Stimulated activated CD4-positive, alpha-beta T cell treated with anti-CD3 and anti-CD28 coated beads, Interleukin-15, amount 100 ng/mL, for 1 hour (primary cell): ENCODE data around the gene MDK.

Experiments
- DNase-seq, 2 donors: peaks; one replicate each; pipeline ENCODE4 v3.0.0-alpha.2; 2020; ENCODE audit warnings: low read depth in 1 of 2, low spot score in 1 of 2

MDK gene

DNA sequence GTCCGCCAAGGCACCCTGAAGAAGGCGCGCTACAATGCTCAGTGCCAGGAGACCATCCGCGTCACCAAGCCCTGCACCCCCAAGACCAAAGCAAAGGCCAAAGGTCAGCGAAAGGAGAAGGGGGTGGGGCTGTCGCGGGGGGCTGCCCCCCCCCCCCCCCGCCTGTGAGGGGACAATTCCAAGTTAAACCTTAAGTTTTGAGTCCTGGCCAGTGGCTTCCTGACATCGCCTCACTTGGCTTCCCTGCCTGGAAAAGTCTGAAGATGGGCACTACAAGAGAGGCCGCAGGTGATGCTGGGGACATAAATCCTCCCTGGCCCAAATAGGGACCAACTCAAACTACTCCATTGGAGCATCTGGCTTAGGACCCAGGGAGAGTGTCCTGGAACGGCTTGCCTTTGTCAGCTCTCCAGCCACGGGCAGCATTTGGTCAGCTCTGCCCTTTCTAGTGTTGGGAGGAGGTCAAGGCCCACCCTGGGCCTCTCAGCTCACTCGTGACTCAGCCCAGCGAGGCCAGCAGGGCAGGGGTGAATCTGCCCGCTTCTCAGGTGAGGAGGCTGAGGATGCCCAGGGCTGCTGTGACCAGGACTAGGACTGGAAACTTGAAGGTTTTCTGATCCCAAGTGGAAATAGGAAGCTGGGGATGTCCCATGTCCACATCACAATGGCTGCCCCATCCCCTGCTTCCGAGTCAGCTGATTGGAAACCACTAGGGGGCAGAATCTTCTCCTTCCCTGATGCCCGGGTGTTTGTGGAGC lies 1.4 kb downstream of the MDK start:
- no peak for DNase-seq

DNA sequence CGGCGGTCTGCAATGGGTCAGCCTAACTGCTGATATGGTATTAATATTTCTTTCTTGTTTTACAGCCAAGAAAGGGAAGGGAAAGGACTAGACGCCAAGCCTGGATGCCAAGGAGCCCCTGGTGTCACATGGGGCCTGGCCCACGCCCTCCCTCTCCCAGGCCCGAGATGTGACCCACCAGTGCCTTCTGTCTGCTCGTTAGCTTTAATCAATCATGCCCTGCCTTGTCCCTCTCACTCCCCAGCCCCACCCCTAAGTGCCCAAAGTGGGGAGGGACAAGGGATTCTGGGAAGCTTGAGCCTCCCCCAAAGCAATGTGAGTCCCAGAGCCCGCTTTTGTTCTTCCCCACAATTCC lies 1.9 kb downstream of the MDK start:
- no peak for DNase-seq

DNA sequence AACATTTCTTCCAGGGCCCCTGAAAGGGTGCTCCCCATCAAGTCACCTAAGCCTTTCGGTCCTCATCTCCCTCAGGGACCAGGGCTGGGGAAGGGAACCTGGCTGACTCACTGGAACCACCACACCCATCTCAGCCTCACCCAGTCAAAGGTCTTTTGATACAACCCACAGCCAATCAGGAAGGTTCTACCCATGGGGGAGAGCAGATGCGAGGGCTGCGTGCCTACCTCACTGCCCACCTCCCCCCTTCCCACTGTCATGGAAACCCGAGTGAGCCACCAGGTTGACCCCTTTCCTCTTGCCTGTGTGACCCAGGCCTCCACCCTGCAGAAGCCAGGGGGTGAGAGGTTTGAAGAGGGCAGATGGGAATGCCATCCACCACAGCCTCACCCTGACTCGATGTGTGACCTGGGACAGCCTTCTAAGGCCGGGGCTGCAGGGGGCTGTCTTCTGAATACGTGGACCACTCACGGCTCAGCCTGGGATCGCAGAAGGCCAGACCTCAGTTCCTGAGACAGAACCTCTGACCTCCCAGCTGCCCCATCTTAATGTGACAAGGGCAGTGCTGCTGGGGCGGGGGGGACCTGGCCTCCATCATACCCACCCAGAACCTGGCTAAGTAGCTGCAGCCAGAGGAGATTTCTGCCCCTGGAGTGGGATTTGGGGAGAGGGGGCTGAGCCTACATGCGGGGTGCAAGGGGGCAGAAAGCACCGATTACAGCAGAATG lies 2.7 kb downstream of the MDK start:
- DNase-seq: no peak

DNA sequence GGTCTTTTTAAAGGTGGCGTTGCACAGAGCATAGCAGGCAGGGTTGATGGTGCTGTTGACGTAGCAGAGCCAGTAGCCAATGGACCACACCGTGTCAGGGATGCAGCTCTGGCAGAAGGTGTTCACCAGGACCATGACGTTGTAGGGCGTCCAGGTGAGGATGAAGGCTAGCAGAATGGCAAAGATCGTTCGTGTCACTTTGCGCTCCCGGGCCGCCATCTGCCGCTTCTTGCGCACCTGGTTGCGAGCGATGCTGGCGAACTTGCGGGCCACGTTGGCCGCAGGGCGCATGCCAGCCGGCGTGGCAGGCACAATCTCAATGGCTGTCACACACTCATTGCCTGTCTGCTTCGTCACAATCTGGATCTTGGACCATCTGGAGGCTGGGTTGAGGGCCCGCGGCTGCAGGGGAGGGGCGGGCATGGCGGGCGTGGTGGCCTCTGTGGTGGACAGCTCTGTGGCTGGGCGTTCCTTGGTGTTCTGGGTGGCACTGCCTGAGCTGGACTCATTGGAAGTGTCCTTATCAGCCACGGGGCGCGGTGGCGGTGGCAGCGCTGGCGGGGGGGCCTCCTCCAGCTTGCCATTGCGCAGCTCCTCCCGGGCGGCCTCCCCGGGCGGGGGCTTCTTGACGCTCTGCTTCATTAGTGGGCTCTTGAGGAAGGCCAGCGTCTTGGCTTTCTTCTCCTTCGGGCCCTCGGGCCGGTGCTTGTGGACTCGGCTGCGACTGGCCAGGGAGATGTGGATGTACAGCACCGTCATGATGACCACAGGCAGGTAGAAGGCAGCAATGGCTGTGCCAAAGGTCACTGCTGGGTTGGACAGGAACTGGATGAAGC lies 3.9 kb downstream of the MDK start:
- no peak for DNase-seq

DNA sequence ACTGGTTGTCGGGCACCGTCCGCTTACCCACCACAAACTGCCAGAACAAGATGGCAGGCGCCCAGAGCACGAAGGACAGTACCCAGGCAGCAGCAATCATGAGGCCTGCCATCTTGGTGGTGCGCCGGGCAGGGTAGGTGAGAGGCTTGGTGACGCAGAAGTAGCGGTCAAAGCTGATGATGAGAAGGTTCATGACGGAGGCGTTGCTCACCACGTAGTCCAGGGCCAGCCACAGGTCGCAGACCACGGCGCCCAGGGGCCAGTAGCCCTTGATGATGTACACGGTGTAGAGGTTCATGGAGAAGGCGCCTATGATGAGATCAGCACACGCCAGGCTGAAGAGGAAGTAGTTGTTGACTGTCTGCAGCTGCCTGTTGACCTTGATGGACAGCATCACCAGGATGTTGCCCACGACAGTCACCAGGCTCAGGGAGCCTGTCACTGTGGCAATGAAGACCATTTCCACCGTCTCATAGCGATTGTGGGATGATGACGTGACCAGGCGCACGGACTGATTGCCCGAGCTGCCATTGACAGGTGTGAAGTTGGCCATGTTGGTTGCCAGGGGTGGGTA lies 4.6 kb downstream of the MDK start:
- DNase-seq: no peak

DNA sequence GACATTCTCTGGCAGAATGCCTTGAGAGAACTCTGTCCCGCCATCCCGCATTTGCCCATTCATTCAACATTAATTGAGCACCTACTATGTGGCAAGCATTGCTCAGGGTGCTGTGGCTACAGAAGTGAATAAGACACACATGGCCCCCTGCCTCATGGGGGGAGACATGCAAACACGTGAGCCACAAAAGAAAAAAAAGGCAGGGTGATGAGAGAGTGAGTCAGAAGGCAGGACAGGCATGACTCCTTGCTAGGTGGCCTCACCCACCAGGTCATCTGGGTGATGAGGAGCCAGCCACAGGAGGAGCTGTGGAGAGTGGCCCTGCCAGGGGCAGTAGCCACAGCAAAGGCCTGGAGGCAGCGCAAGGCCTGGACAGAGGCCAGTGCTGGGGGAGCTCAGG lies 5.2 kb downstream of the MDK start:
- DNase-seq: no peak

DNA sequence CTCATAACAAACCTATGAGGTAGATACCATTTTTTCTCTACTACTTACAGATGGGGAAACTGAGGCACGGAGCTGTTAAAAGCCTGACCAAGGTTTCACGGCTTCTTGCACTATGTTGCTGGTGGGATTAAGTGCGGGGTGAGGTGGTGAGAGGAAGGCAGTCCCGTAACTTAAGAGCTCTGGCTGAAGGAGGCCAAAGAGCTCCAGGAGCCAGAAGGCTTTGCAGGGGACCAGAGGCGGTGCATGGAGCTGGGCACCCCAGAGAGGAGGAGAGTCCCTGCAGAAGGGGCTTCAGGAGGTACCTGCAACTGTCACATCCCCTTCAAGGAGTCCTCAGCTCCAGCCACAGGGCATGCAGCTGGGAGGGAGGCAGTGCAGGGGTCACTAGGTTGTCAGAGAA lies 6.0 kb downstream of the MDK start:
- DNase-seq: no peak

DNA sequence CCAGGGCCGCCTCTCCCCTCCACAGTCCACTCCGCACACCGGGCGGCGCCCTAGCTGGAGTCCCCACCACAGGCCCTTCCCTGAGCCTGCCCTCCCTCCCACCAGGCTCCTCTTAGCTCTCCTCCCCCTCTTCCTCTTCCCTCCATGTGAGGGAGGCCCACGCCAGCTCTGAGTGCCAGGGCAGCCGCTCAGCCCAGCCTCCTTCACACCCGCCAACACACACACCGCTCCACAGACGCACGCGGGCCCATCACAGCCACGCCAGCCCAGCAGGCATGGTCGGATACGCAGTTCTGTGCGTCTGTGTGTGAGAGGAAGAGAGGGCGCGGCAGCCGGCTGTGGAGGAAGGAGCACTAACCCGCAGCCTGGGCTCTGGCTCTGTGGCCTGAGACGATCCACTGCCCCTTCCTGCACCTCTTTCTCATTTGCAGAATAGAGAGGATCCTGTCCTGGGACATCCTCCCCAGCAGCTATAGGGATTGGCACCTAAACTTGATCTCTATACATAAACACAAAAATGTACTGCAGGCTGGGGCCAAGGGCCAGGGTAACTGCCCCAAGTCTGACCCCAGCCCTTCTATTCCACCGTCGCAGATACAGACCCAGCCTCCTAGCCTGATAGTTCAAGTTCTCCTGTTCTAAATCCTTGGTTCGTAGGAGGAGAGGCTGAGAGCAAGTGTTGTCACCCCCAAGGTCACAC lies 6.6 kb downstream of the MDK start:
- DNase-seq: no peak

DNA sequence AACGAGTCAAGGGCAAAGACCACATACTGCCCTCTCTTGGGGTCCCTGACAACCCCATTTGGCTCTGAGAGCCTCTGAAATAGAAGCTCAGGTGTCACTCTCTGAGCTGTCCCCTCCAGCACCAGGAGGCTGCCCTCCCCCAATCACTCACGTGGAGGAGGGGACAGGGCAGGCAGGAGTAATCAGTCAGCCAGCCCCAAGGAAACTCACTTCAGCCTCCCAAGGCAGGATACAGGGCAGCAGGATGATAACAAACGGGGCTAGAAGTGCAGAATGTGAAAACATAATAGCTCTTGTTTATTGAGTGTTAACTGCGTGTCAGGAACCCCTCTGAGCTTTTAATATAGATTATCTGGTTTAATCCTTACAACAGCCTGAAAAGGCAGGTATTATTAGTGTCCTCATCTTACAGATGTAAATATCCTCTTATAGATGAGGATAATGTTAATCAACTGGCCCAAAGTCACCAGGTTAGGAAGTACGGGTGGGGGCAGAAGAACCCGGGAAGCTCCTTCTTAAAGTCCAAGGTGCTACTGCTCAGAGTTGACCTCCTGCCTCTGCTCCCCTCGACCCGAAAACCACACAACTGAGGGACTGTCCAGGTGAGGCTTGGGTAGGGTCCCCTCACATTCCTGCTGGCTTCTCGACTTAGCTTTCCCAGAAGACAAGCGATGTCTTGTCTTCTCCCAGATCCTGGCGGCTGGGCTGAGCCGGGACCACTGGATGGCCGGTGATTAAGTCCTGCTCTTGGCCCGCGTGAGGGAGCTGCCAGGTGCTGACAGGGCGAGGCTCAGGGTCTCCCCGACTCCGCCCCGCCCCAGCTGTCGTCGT lies 7.4 kb downstream of the MDK start:
- no peak for DNase-seq

DNA sequence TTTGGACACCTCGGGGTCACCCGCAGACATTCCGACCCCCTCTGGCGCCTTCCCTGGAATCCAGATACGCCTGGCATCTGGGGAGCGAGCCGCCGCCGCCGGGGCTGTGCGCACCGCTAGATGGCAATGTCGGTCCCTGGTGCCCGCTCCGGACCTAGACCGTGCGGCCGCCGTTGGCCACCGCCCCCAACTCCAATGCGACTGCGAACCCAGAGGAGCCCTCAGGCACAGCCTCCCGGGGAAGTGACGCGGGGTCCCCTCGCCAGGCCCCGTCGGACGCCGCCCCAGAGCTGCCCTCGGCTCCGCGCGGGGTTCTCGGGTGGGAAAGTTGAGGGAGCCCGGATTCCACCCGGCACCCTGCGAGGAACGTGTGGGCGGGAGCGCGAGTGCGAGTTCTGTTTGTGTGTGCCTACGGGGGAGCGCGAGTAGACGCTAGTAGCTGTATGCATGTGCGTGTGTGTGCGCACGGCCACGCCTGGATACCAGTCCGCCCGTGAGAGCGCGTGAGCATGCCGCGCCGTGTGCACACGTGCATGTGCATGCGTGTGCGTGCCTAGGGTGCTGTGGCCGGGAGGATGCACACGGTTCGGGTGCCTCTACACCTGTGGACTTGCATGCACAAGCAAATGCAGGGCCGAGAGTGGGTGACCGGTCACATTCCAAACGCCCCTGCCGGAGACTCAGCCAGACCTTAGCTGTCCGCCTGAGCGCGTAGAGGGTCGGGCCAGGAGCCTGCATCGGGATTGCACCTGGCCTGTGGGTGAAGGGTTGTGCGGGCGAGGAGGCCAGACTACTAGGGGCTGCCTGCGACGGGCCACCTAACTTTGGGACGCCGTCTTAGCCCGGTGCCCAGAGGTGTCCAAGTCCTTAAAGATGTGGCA lies 8.2 kb downstream of the MDK start:
- DNase-seq: no peak

DNA sequence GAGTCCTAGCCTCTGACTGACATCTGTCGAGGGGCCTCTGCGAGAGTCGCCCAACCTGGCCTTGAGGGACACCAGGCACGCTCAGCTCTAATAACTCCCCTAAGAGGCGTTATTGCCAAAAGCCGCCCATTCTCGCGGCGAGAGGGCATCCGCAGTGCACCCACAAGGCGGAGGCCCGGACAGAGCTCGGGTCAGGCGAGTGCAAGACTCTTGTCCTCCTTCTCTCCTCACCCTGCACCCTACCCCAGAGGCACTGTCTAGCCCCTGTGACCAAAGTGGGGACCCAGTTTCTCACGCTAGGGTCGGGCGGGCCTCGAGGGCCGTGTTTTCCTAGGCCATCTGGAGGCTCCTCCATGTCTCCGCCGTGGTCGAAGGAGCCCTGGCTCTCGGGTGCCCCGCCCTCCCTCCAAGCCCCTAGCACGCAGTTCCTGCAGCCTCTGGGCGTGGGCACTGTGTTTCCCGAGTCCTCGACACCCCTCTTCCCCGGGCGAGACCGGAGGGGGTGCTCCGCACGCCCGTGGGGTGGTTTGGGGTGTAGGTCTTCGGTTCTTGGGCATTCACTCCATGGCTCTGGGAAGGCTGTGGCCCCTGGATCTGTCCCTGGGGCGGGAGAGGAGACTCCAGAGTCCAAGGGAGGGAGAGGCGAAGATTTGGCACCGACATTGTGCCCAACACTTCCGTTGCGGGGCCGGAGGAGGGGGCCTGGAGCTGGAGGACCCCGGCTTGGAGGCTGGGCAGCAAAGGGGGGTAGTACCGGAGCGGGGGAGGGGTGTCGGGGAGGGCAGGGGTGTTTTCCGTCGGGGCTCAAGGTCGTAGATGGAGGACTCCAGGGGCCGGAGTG lies 9.1 kb downstream of the MDK start:
- DNase-seq: no peak

DNA sequence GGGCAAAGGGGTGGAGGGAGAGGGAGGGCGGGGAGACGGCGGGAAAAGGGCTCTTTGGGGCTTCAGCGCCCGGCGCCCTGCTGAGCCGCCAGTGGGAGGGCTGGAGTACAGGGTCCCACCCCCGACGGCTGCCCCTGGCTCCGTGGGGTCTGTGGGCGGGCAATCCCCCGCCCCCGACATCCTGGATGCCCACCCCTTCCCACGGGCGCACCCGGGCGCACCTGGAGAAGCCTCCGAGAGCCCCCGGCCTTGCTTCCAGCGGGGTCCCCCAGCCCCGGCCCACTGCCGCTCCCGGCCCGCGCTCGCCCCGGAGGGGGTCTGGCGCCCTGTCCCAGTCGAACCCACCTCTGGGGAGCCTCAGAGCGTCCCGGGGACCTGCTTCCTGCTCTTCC lies 9.7 kb downstream of the MDK start:
- DNase-seq: no peak

DNA sequence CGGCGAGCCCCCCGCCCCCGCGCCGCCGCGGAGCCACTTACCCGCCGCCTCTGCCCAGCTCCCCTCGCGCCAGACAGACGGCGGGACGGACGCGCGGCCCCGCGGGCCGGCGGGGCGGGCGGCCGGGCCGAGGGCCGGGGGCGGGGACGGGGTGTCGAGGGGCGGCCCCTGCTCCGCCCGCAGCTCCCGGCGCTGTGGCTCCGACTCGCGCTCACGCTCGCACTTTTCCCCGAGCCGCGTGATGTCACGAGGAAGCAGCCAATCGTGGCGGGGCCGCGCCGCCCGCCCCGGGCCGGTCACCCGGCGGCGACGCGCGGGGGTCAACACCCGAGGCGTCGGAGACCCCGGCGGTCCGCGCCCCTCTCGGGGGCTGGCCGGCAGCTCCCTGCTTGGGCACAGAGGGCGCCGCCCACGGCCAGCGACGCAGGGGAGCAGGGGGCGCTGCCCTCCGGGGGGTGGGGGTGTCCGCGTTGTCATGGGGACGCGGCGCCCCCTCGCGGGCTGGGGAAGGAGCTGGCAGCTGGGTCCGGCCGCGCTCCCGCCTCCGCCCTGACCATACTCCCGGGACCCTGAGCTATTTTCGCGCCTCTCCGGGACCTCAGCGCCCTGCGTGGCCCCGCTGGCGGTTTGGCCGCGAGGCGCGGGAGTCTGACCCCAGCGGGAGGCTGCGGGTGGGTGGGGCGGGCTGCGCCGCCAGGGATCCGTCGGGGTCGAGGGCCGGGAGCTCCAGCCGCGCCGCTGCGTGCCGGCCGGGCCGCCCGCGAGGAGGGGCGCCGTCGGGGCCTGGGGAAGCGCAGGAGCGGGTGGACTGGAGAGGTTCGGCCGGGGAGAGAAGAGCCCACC lies 10.3 kb downstream of the MDK start, which contains the start of gene CHRM4:
Gene CHRM4 (minus strand): TSS at position 199 of the 843 bp plus-strand sequence. CDS start 5,219 bp downstream, outside the sequence.
- DNase-seq: no peak

DNA sequence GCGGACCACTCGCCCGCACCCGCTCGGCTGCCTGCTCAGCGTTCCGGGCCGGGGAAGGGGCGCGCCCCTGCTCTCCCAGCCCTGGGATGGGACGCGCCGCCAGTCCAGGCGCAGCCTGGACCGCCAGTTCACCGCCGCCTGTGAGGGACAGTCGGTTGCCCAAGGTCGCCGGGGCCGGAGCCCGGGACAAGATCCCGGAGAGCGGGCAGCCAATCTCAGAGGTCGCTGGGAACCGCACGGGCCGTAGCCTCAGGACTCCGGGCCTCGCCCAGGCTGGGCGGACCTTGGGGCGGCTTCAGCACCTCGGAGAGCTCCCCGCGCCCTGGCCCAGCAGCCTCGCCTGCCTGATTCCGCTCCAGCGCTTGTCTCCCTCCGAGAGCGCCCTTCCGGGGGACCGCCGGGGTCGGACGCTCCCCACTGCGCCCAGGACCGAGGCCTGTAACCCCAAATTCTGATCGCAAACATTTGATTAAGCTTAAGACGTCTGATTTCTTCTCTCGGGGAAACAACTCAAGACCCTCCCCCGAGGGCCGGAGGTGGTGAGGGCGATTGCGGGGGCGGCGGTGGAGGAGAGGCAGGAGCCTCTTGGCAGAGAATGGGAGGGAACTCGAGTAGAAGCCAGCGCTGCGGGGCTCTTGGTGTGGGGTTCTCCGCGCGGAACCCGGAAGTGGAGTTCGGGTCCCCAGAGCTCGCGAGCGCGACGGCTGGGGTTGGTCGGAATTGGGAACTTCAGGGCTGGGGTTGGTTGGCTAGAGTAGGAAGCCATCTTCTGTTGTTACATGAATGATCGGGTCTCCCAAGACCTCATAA lies 11.2 kb downstream of the MDK start:
- peak; percentile 58 to 68 for DNase-seq

DNA sequence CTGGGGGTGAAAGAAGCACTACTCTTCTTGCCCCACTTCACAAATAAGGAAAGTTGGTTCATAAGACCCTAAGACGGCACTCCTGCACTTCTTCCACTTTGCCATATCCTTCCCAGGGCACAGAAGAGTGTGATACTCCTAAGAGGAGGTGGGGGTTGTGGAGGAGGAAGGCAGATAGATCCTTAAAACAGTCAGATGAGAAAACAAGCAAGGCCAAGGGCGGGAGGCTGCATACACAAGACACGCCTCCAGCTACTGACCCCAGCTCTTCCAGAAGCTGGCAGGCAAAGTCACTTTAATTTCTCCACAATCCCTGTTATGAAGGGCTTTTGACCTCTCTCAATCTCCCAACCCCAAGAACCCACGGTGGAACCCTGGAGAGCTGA lies 11.8 kb downstream of the MDK start:
- DNase-seq: no peak

DNA sequence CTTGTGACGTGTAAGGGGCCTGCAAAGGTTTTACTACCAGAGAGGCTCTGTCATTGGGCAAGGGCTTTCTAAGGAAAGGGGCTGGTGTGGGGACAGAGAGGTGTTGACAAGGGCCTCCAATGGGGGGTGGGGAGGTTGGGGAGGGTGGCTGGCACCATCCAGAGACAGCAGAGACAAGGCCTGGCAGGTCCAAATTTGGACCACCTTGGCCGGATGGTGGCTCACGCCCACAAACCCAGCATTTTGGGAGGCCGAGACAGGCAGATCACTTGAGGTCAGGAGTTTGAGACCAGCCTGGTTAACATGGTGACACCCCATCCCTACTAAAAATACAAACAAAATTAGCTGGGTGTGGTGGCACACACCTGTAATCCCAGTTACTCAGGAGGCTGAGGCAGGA lies 12.3 kb downstream of the MDK start:
- no peak for DNase-seq

DNA sequence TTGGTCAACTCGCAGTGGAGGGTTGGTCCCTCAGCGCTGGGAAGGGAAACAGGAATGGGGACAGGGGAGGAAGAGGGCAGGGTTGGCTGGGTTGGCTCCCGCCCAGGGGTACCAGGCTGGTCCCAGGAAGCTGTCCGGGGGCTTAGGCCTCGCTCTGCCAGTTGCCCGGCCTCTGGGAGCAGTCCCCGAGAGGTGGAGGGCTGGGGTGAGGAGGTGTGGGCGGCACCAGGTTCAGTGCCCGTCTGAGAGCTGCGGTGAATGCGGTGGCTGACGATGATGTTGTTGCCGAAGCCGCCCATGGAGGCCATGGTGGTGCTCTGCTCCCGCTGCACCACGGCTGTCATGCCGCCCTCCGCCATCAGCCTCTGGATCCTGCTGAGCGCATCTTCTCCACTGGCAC lies 16.1 kb downstream of the MDK start:
- DNase-seq: no peak
